ENCODE data around the gene BBS9. TPM values are rescaled to one million over a fixed set of nuclear protein-coding genes. Genes with fewer than 3 reads are reported as not detected.
A peak's percentile ranks its signal among the peaks of the same experiment; 100 is the strongest.

BBS9 gene
- total and polyA plus RNA-seq, 2 donors from 2014 or later, result 9.0 to 23.4 TPM

DNA sequence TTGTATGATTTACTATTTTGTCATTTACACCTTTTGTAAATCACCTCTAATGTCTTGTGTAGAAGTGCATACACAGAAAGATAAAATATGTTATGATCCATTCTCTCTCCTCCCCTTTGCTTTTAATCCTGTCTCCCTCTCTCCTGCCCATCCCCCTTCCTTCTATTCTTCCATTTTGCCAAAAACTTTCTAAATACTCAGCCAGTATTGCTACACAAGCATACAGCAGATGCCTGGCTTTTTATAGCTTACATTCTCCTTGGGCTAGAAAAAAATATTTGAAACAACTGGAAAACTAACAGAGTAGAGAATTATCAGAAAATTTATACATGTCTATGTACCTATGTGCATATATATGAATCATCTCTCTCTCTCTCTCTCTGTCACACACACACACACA is 467.3 kb downstream of the BBS9 start:
- no peaks in the 10 kb centered on the region for H3K9me3 ChIP-seq (ENCODE audit: control insufficient read depth in 2 of 3, insufficient read depth in 1 of 3, low read length in 3 of 3)
- no peaks in the 10 kb centered on the region for H3K27me3 ChIP-seq (ENCODE audit: control insufficient read depth, insufficient read depth, low read length)
- no peak overlapping the region for H3K9ac ChIP-seq (ENCODE audit: low read length in 3 of 3)
- H3K4me3 ChIP-seq (ENCODE audit: low read length in 3 of 3), result no peak overlapping the region
- no peak overlapping the region for H3K27ac ChIP-seq (ENCODE audit: low read depth in 2 of 2, low read length in 2 of 2)
- FAIRE-seq (no peak), DNase-seq (no peak)
- H3K36me3 ChIP-seq (ENCODE audit: control insufficient read depth in 2 of 3, insufficient read depth in 3 of 3, low read length in 3 of 3), result no peaks in the 10 kb centered on the region
- intact Hi-C loops (cut with DNase I), result no loop called here
- H3K4me1 ChIP-seq (ENCODE audit: control insufficient read depth in 2 of 3, insufficient read depth in 2 of 3, low read depth in 1 of 3, low read length in 3 of 3), result no peaks in the 10 kb centered on the region
- TF ChIP-seq, protein P1, sequence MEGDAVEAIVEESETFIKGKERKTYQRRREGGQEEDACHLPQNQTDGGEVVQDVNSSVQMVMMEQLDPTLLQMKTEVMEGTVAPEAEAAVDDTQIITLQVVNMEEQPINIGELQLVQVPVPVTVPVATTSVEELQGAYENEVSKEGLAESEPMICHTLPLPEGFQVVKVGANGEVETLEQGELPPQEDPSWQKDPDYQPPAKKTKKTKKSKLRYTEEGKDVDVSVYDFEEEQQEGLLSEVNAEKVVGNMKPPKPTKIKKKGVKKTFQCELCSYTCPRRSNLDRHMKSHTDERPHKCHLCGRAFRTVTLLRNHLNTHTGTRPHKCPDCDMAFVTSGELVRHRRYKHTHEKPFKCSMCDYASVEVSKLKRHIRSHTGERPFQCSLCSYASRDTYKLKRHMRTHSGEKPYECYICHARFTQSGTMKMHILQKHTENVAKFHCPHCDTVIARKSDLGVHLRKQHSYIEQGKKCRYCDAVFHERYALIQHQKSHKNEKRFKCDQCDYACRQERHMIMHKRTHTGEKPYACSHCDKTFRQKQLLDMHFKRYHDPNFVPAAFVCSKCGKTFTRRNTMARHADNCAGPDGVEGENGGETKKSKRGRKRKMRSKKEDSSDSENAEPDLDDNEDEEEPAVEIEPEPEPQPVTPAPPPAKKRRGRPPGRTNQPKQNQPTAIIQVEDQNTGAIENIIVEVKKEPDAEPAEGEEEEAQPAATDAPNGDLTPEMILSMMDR (IDR thresholded peaks at IDR 0.05; ENCODE audit: borderline replicate concordance, extremely low read depth, insufficient read depth), result no peak

DNA sequence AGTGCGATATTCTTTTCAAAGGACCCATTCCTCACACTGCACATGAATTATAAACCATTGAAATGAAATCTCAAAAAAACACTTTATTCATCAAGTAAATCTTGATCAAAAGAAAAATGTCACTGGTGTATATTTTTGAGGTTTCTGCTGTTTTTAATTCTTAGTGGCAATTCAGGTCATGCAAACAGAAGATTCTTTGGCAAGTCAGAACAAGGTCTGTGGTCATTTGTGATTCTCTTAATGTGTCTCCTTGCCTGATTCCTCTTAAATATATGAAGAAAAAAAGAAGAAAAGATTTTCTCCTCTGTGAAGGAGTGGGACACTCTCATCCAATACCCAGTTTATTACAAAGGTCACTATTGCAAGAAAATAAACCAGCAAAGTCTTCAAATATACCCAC is 467.8 kb downstream of the BBS9 start:
- no peak overlapping the region for H3K27ac ChIP-seq (ENCODE audit: low read depth in 2 of 2, low read length in 2 of 2)
- H3K36me3 ChIP-seq (ENCODE audit: control insufficient read depth in 2 of 3, insufficient read depth in 3 of 3, low read length in 3 of 3), result no peaks in the 10 kb centered on the region
- DNase-seq, result no peak
- no peak for FAIRE-seq
- no peak overlapping the region for H3K4me3 ChIP-seq (ENCODE audit: low read length in 3 of 3)
- H3K9ac ChIP-seq (ENCODE audit: low read length in 3 of 3), result no peak overlapping the region
- TF ChIP-seq, protein P1 (IDR thresholded peaks at IDR 0.05; ENCODE audit: borderline replicate concordance, extremely low read depth, insufficient read depth), result no peak
- H3K4me1 ChIP-seq (ENCODE audit: control insufficient read depth in 2 of 3, insufficient read depth in 2 of 3, low read depth in 1 of 3, low read length in 3 of 3), result no peaks in the 10 kb centered on the region
- intact Hi-C loops (cut with DNase I), result no loop called here
- no peaks in the 10 kb centered on the region for H3K9me3 ChIP-seq (ENCODE audit: control insufficient read depth in 2 of 3, insufficient read depth in 1 of 3, low read length in 3 of 3)
- no peaks in the 10 kb centered on the region for H3K27me3 ChIP-seq (ENCODE audit: control insufficient read depth, insufficient read depth, low read length)

DNA sequence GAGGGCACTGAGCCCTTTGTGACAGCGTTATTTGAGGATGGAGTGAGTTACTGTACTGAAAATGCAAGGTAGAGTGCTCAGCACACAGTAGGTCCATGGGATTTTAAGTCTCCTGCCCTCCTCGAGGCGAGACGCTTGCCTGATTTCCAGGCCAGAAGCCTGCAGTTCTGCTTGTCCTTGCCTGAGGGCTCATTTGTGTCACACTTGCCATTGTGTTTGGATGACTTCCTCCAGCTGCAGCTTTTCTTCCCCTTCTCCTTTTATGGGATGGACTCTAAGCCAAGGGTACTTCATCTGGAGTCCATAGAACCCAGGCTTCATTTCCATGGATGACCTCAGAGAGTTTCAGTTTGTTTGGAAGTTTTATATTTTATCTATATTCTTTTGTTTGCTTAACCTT is 471.7 kb downstream of the BBS9 start:
- TF ChIP-seq, protein P1 (IDR thresholded peaks at IDR 0.05; ENCODE audit: borderline replicate concordance, extremely low read depth, insufficient read depth), result no peak
- Histone ChIP-seq H3K36me3 (ENCODE audit: control insufficient read depth in 2 of 3, insufficient read depth in 3 of 3, low read length in 3 of 3) (no peaks in the 10 kb centered on the region), H3K9ac (ENCODE audit: low read length in 3 of 3) (no peak overlapping the region), H3K4me1 (ENCODE audit: control insufficient read depth in 2 of 3, insufficient read depth in 2 of 3, low read depth in 1 of 3, low read length in 3 of 3) (no peaks in the 10 kb centered on the region), H3K27ac (ENCODE audit: low read depth in 2 of 2, low read length in 2 of 2) (no peak overlapping the region), H3K4me3 (ENCODE audit: low read length in 3 of 3) (no peak overlapping the region), H3K9me3 (ENCODE audit: control insufficient read depth in 2 of 3, insufficient read depth in 1 of 3, low read length in 3 of 3) (no peaks in the 10 kb centered on the region), H3K27me3 (ENCODE audit: control insufficient read depth, insufficient read depth, low read length) (no peaks in the 10 kb centered on the region)
- intact Hi-C loops (cut with DNase I), result no loop called here
- no peak for FAIRE-seq
- DNase-seq, result peak in 1 of 5 donors; percentile 40

DNA sequence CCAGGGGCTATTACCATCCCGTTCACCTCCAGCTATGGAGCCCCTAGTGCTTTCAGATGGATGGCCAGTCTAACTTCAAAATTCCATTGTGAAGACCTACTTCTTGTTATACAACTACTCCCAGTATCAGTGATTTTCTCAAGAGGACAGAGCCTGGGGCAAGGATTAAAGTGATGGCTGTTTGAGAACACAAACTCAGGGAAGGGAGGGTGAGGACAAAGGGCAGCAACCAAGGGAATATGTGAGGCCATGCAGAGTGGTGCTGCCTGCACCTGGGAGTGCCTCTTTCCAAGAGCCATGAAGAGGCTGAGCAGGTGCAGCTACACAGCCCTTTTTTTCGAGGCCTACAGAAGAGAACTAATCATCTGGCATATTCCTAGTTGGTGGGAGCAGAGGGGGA is 472.5 kb downstream of the BBS9 start:
- TF ChIP-seq, protein P1 (IDR thresholded peaks at IDR 0.05; ENCODE audit: borderline replicate concordance, extremely low read depth, insufficient read depth), result no peak
- no peaks in the 10 kb centered on the region for H3K4me1 ChIP-seq (ENCODE audit: control insufficient read depth in 2 of 3, insufficient read depth in 2 of 3, low read depth in 1 of 3, low read length in 3 of 3)
- no peaks in the 10 kb centered on the region for H3K27me3 ChIP-seq (ENCODE audit: control insufficient read depth, insufficient read depth, low read length)
- DNase-seq (no peak), FAIRE-seq (no peak)
- H3K9me3 ChIP-seq (ENCODE audit: control insufficient read depth in 2 of 3, insufficient read depth in 1 of 3, low read length in 3 of 3), result no peaks in the 10 kb centered on the region
- intact Hi-C loops (cut with DNase I), result no loop called here
- H3K4me3 ChIP-seq (ENCODE audit: low read length in 3 of 3), result no peak overlapping the region
- no peak overlapping the region for H3K9ac ChIP-seq (ENCODE audit: low read length in 3 of 3)
- H3K27ac ChIP-seq (ENCODE audit: low read depth in 2 of 2, low read length in 2 of 2), result no peak overlapping the region
- H3K36me3 ChIP-seq (ENCODE audit: control insufficient read depth in 2 of 3, insufficient read depth in 3 of 3, low read length in 3 of 3), result no peaks in the 10 kb centered on the region

Measured in kidney (tissue), 14 donors.